Measurements from ENCODE around the gene EIF4B.
"Not testable (repeated sequence)": the region's sequence is repeated elsewhere in the genome, so short reads cannot be mapped to it uniquely, and the experiment has no call there.

The EIF4B gene

GRCh38 chr12:53031616-53032015, 25.4 kb downstream of the EIF4B start:
- no peak for TF ChIP-seq CTCF (IDR thresholded peaks at IDR 0.05; ENCODE audit: low read depth, low read length, missing control alignments)
- in situ Hi-C loops (cut with HindIII; ENCODE audit: low sequenced_read_pairs), result no loop called here
- no peak overlapping the region for H3K4me3 ChIP-seq (ENCODE audit: low read depth, low read length)
- DNase-seq (ENCODE audit: low read depth), result no peak

- H3K4me3 ChIP-seq (ENCODE audit: low read depth, low read length); DNase-seq (ENCODE audit: low read depth); in situ Hi-C loops (cut with HindIII; ENCODE audit: low sequenced_read_pairs): not testable (repeated sequence)
These were observed 27.6 kb downstream of the EIF4B start for GRCh38 chr12:53033832-53034231.

- no peak for DNase-seq (ENCODE audit: low read depth)
- TF ChIP-seq CTCF (IDR thresholded peaks at IDR 0.05; ENCODE audit: low read depth, low read length, missing control alignments), result no peak
- H3K4me3 ChIP-seq (ENCODE audit: low read depth, low read length), result no peak overlapping the region
- in situ Hi-C loops (cut with HindIII; ENCODE audit: low sequenced_read_pairs), result no loop called here
These were observed 28.2 kb downstream of the EIF4B start for GRCh38 chr12:53034459-53034858.

GRCh38 chr12:53036802-53037201, 30.5 kb downstream of the EIF4B start:
- no peak for TF ChIP-seq CTCF (IDR thresholded peaks at IDR 0.05; ENCODE audit: low read depth, low read length, missing control alignments)
- in situ Hi-C loops (cut with HindIII; ENCODE audit: low sequenced_read_pairs), result no loop called here
- DNase-seq (ENCODE audit: low read depth), result no peak
- no peak overlapping the region for H3K4me3 ChIP-seq (ENCODE audit: low read depth, low read length)

GRCh38 chr12:53039851-53040250, 33.6 kb downstream of the EIF4B start:
- no peak for DNase-seq (ENCODE audit: low read depth)
- in situ Hi-C loops (cut with HindIII; ENCODE audit: low sequenced_read_pairs), result no loop called here
- no peak overlapping the region for H3K4me3 ChIP-seq (ENCODE audit: low read depth, low read length)
- TF ChIP-seq CTCF (IDR thresholded peaks at IDR 0.05; ENCODE audit: low read depth, low read length, missing control alignments), result no peak

GRCh38 chr12:53042607-53043454, 36.6 kb downstream of the EIF4B start:
- DNase-seq (ENCODE audit: low read depth), result no peak

More at GRCh38 chr12:53042607-53043454, 36.6 kb downstream of the EIF4B start:
- no peak overlapping the region for H3K4me3 ChIP-seq (ENCODE audit: low read depth, low read length)
- in situ Hi-C loops (cut with HindIII; ENCODE audit: low sequenced_read_pairs), result no loop called here
- TF ChIP-seq CTCF (IDR thresholded peaks at IDR 0.05; ENCODE audit: low read depth, low read length, missing control alignments), result no peak

All from astrocyte of the cerebellum (primary cell).